ENCODE measurements around the gene PIEZO2.

PIEZO2 gene

DNA sequence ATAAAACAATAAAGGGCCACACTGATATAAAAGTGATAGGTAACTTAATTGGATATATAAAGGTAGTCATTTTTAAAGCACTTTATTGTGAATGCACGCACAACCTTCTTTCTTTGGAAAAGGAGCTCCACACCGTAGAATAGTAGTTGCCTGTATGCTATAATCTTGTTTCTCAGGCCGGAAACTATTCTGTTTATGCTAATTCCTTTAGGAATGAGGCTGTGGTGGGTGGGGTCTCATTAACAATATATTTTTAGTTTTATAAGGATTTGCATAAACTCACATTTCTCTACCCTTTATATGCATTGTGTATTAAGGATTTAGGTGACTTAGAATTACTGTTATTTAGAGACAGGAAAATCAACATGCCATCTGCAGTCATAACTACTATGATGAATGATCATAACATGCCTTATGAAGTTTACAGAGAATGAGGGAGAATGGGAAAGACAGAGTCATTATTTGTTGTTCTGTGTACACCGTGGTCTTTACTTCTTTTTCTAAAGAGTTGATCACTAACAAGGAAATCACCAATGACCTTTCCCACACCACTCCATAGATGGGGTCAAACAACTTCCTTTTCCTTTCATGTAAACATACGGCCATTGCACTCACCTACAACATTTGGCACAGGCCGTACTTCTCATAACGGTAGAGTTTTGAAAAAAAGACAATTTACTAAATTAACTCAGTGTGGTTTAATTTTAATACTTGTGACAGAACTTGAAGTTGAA, 84.5 kb downstream of the PIEZO2 start:
- DNase-seq (ENCODE audit: low spot score) = no peak

DNA sequence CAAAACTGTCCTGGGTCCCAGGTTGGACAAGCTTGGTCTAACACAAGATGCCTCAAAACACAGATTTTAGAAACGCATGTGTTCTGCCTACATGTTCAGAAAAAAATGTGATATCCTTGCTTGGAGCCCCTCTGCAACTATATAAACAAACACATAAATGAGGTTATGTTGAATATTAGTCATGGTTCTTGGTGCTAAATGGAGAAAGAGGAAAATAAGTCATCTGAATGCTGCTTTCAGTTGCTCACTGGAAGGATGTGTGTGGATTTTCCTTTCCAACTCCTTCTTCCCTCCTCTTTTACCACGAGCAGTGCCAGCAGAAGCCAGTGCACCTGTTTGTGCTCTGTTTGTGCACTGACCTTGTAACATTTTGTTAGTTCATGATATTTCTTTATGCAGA, 85.3 kb downstream of the PIEZO2 start:
- no peak for DNase-seq (ENCODE audit: low spot score)

DNA sequence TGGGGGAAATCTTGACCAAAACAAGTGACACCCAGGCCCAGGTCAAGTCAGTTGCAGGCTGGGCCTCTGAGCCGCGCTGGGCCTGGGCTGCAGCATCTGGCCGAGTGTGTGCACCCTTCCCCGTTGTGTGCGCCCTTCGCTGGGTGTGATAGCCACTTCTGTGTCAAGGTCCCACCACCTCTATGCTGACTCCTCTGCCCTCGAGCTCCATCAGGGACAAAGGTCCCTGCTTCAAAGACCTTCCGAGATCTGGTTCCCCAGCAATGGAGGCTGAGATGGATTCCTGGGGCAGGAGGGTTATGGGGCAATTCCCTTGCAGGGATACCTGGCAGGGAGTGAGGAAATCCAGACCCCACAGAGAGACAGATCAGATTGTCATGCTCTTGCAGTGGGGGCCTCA, 93.6 kb downstream of the PIEZO2 start:
- DNase-seq (ENCODE audit: low spot score) = no peak

DNA sequence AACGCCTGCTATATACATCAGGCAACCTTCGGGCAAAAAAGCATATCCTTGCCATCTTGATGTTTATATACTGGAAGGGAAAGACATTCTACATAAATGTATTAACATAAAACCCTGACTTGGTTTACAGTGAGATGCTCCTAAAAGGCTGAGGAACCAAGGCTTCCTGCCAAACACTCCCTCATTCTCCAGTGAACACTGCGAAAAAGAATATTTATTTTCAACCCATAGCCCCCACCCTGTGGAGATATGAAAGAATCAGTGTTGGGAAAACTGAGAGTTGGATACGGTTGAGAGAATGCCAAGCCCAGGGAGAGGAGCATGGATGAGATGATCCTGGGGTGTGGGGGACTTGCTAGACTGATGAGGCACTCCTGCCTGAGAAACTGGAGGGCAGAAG, 94.9 kb downstream of the PIEZO2 start:
- DNase-seq (ENCODE audit: low spot score) = no peak

DNA sequence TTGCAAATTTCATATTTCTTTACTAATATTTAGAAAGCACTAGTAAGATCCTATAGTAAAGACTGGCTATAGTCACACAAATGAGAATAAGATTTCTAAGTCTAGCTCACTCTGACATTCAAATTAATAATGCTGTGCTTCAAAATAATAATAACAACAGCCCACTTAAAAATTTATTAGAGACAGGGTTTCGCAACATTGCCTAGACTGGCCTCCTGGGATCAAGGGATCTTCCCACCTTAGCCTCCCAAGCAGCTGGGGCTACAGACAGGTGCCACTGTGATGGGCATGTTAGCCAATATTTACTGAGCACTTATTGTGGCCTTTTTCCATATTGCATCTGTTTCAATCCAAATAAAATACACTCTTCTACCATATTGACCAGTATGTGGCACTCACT, 96.1 kb downstream of the PIEZO2 start:
- no peak for DNase-seq (ENCODE audit: low spot score)

DNA sequence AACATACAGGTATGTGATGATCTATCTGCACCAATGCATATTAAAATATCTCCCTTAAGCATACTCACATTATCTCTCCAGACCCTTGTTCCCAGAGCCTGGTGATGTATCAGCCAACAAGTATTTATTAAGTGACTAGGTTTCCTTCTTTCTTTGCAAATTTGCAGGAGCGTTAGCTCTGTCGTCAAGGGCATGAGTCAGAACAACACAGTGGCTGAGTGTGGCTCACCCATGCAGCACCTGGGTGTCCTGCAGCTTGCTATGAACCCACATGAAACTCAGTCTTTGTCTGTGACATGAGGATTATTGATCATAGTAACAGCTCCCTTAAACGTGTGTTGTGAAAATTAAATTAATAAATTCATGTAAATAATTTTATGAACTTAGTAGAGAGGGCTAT, 96.6 kb downstream of the PIEZO2 start:
- DNase-seq (ENCODE audit: low spot score) = no peak

DNA sequence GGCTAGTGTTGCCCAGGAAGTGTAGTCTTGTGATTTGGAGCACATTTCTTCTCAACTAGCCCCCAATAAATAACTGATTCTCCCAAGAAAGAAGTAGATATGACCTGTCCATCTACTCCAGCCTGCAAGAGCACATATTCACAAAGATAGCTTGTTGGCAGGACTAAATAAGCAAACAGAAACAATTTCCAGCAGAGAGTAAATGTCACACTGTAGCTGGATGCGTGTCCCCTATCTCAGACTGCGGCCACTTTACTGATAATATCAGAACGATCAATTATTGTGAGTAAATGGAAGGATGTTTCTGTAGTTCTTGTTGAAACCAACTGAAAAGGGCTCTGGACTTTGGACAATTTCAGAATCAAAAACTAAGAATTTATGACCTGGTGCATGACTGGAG, 97.9 kb downstream of the PIEZO2 start:
- no peak for DNase-seq (ENCODE audit: low spot score)

DNA sequence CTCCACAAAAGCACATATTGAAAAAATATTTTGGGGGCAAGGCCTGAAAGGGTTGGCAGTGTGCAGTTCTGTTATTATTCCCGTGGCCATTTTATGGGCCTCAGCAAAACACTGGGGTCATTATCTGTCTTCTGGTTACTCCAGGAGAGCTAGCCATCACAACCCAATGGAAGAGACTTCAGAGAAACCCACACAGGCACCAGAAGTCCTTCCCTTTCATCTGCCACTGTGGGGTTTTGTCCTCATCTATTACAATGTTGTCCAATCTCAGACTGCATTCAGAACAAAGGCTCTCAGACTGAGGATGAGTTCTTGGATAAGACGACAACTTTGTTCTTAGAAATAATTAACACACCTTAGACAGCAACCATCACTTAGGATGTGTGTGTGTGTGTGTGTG, 98.4 kb downstream of the PIEZO2 start:
- DNase-seq (ENCODE audit: low spot score) = no peak

DNA sequence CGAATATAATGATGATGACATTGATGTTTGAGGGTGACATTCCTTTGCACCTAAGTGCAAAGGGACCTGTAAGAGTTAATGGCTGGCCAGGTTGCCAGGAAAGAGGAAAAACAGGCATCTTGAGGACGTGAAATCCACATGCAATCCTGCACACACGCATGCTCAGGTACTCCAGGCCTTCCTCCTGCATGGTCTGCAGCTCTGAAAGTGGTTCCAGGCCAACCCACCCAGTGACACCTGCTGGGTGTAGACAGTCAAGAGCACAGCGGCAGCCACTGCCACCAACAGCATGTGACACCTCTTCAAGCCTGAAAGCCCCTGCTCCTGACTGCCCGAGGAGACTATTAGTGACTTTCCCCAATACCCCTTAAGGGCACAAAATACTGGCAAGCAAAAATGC, 101.6 kb downstream of the PIEZO2 start:
- no peak for DNase-seq (ENCODE audit: low spot score)

DNA sequence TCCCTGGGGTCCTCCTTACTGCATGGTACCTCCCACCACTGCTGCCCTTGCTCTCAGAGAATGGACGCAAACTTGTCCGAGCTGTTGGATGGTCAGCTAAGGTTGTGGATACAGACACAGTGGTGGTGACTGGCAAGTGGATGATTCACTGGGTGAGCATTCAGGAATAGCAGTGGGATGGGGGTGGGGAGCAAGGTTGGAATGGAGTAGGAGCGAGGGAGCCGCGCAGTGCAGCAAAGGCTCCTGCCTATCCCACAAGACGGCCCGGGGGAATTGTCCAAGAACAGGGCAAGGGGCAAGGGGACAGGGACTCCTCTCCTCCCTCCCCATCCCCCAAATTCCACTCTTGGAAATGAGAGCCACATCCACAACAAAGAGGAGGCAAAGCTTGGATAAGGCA, 102.2 kb downstream of the PIEZO2 start:
- no peak for DNase-seq (ENCODE audit: low spot score)

DNA sequence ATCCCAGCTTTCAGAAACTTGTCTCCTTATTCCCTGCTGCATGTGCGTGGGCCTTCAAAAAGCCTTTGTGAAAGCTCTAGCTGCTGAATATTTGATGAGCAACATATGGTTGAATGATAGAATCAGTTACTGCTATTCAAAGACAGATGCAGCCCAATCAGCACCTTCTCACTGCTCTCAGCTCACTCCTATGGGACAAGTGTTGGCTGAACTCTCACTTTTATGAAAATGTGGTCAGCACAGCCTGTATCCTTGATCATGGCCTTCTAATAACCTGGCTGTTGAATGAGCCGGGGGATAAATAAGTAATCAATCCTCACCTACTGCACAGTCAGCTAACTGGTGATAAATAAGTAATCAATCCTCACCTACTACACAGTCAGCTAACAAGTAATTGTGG, 103.2 kb downstream of the PIEZO2 start:
- no peak for DNase-seq (ENCODE audit: low spot score)

DNA sequence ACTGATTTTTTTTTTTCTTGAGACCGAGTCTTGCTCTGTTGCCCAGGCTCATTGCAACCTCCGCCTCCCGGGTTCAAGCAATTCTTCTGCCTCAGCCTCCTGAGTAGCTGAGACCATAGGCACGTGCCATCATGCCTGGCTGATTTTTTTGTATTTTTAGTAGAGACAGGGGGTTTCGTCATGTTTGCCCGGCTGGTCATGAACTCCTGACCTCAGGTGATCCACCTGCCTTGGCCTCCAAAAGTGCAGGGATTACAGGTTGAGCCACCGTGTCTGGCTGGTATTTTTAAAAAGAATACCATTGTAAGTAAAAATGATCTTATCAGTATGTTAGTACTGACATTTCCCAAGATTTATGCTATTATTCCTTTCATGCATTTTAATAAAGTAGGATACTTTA, 105.7 kb downstream of the PIEZO2 start:
- DNase-seq (ENCODE audit: low spot score) = no peak

DNA sequence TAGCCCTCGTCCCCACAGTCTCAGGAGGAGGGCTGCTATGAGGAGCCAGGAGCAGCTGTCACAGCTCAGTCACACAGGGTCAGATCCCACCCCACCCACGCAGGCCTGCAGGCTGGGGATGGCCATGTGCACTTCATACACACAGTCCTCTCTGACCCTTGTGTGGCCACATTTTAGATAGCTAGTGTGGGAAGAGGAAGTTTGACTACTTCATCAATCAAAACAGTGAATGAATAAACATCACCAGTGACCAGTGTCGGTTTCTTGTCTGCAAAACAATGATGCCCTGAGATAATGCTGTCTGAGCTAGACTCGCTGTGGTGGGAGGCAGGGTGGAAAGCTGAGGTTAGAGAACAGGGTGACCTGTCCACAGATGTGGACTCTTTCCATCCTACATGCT, 107.1 kb downstream of the PIEZO2 start:
- DNase-seq (ENCODE audit: low spot score) = no peak

DNA sequence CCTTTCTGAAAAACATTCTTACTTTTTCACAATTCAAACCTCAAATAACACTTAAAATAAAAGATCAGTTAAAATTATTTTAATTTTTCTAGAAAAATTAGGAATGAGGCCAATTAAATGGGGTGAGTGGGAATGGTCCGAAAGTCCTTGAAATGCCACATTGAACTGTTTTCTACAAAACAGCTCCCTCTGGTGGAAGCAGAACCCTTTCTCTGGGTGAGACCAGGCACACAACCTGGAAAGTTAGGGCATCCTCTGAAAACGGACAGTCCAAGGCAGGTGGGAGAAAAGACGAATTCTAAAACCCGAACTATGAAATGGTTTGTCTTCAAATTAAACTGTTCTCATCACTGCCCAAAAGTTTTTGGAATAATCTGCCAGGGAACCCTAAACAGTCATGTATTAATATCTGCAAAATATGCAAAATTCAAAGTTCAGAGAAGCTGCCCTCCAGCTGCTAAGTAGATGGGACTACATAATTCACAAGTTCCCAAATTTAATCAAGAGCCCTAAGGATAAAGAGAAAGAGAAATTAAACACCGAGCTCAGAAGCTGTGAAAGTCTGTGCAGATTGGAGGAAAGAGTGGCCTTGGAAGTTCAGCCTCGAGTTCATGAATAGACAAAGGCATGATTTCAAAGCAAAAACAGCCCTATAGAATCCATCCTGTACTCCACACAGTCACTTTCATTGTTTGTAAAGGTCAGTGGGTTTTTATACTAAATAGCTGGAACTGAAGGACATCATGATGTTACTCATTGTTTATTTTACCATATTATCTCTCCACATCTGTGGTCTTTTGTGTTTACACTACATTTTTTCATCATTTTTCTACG, 108.3 kb downstream of the PIEZO2 start:
- peak; percentile 81 for DNase-seq (ENCODE audit: low spot score)

DNA sequence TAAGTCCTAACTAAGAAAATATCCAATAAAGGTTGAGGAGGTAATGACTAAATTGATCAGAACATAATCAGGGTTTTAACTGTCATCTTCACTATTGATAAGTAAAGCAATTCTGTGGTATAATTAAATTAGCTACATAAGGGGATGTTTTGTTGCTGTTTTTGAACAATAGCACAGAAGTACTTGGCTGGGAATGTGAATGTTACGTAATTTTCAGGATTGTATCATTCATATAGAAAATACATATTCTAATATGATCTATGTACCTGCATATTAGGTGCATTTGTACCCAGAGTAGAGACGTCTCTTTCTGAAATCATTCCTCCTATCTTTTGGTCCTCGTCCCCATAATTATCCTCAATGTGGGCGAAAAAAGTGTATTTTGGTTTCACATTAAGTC, 109.0 kb downstream of the PIEZO2 start:
- DNase-seq (ENCODE audit: low spot score) = no peak

DNA sequence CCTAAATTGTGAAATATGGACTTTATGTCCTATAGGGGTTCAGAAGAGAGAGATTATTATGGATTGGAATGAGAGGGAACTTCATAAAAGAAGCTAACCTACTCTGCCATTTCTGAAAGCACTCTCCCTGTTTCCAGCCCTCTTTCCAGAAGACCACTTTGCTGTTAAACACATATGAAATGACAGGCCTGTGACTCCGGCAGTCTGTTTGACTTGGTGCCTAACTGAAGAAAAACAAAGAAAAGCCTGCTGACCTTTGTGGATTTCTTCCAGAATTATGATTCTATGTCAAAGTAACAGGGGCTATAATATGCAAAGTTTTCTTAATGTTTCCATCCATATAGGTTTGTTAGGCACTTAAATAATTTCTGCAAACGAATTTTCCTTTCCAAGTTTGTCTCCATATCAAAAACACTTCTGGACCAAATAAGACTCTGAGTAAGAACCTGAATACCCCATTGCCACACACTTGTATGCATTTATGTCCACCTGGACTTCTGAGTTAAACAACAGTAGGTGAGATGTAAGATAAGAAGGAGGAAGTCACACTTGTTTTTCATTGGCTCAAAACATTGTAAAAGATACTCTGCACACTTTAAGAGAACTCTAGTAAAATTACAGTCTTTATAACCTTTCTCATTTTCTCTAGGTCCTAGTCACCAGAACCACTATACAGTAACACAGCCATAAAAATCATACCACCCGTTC, 111.7 kb downstream of the PIEZO2 start:
- no peak for DNase-seq (ENCODE audit: low spot score)

DNA sequence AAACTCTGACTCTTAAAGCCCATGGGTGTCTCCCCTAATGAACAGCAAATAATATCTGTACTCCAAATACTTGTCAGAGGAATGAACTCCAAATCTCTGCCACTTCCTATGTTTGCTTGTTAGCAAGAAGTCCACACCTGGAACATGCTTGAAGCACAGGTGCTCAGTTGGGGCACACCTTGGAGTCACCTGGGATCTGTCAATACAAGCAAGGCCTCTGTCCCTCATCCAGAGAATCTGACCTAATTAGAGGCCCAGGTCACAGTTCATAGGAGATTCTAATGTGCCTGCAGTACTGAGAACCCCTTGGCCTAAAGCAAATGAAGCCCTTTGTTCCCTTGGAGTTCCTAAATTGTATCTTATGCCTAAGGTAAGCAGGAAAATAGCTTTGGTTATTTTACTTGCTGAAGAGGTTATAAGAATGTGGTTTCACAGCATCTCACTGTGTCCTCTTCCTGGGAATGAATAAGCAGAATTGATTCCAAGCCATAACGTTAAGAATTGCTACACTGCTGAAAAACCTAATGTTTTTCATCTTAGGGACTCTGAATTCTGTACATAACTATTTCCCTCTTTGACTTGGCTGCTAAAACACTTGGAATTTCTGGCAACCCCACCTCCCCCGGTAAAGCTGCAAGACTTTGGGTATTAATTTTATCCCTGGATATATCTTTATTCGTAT, 113.4 kb downstream of the PIEZO2 start:
- DNase-seq (ENCODE audit: low spot score) = no peak

DNA sequence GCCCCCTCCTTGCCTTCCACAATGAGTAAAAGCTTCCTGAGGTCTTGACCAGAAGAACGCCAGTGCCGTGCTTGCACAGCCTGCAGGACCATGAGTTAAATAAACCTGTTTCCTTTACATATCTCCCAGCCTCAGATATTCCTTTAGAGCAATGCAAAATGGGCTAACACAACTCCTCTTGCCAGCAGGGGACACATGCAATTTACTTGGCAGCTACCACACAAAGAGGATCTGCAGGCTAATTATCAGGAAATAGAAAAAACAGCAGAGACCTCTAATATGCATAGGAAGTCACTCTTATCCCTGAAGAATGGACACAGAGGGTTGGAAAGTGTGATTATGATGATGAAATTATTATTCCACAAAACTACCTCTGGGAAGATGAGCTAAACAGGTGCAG, 114.0 kb downstream of the PIEZO2 start:
- no peak for DNase-seq (ENCODE audit: low spot score)

DNA sequence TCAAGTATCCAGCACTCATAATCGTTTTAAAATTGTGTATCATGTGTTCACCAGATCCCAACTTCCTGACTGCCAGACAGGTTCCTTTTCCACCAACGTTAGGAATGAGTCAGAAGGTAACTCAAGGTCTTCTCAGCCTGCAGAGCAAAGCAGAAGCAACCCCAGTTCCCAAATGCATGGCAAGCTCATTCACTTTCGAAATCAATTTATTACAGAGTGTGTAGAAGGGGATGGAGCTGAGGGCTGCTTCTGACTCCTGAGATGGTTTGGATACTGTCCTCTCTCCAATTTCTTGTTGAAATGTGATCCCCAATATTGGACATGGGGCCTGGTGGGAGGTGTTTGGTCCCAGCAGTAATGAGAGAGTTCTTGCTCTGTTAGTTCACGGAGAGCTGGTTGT, 114.5 kb downstream of the PIEZO2 start:
- DNase-seq (ENCODE audit: low spot score) = no peak

DNA sequence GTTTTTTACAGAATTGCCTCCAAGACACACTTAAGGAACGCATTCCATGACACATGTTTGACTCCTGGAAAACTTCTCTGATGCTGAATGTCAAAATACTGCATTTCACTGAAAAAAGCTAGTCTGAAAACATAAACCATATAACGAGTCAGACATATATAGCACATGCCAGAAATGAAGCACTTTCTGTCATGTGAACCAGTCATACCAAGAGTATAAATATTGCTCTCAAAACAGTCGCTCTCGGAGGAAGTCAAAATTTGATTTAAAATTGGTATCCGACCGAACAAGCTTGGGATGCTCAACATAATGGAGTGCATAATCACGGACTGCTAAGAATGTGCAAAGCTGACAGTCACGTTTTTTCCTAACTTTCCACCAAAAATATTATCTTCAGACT, 115.9 kb downstream of the PIEZO2 start:
- no peak for DNase-seq (ENCODE audit: low spot score)

DNA sequence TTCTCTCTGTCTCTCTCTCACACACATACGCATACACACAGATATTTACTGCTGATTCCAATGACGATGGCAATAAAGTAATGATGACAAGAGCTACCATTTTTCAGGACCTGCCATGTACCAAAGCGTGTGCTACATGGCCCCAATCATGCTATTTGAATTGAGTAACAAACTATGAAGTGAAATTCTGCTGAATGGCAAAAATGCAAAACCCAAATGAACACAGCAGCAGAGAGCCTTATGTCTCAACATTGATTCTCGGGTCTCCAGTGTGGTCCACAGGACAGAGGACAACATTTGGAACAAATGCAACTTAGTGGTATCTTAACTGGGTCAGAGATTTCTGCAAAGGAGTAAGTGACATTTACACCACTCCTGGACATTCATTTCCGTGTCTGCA, 117.4 kb downstream of the PIEZO2 start:
- DNase-seq (ENCODE audit: low spot score) = no peak

DNA sequence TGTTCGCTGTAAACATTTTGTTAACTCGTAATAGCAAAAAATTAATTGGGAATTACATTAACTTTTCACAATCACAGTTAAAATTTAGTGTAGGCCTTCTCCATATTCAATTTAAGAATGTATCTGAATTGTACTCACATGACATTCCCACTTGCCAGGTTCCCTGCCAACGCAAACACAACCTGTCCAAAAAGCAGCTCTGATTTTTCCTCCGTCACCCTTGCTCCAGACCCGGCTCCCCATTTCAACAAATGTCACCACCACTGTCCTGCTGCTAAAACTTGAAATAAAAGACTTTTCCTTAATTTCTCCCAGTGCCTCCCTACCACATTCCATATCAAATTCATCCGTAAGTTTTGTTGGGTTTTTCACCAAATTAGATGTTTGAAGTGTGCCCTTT, 120.3 kb downstream of the PIEZO2 start:
- no peak for DNase-seq (ENCODE audit: low spot score)

DNA sequence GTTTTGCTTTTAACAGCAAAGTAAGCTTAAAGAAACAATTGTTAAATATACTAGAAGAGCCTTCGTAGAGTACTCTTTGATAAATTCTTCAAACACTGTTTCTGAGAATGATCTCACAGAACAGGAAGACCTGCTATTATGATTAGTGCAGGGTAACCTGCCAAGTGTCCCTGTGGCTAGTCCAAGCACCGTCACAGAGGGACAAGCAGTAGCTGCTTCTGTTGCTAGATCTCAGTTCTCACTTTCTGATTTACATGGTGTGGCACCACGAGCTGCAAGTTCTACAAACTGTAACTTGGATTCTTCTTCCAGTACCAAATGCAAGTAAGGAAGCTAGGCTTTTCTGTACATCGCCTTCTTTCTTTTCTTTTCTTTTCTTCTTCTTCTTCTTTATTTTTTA, 121.5 kb downstream of the PIEZO2 start:
- DNase-seq (ENCODE audit: low spot score) = no peak

All from iPS-NIHi11 (cell line).